ENCODE results near the gene INO80D. TPM values are rescaled to one million over a fixed set of nuclear protein-coding genes. Genes with fewer than 3 reads are reported as not detected.

The INO80D gene
- total and polyA plus RNA-seq, 2 of the 8 experiments (the other 6 are each of a cell fraction or from before 2014, with no cell fraction given): 6.2 to 37.4 TPM

DNA sequence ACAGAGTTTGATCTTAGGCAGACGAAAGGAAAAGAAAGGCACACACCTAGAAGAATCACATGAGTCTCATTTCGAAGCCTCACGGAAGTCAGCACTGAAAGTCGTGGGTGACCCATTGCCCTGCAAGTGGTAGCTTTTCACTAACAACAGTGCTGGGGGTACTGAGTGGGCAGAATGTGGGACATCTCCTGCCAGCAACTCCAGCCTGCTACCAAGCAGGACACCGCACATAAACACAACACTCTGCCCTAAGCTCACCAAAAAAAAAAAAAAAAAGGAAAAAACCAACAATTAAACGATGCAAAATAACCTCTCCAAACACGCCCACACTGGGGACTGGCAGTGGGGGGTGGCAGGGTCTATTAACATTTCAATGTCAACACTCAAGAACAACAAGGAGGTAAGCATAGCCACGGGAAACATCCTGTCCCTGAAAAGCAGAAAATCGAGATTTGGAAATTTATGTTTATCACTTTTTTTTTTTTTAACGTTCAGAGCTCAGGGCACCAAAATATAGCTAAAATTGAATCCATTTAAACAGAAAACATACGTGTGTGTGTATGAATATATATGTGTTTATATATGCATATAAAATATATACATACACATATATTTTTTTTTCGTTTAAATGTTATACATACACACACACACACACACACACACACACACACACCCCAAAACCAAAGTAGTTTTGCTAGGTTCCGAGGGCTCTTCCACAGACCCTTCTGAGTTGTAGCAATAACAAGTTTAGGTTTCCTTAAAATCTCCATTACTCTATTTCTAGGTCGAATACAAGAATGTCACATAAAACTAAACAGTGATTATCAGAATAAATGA, 2.2 kb downstream of the INO80D start (continued):
- TF ChIP-seq NANOG (IDR thresholded peaks at IDR 0.05; ENCODE audit: insufficient read depth, low read depth, low read length, poor library complexity, severe bottlenecking) (peak; percentile 97), EGR1 (IDR thresholded peaks at IDR 0.05; ENCODE audit: borderline replicate concordance, low read depth, low read length) (peak; percentile 69), POU5F1 (IDR thresholded peaks at IDR 0.05; ENCODE audit: low read depth, low read length) (peak; percentile 77; the same call in 1 of the 2 replicates), SIN3A (conservative IDR thresholded peaks at IDR 0.05 in 1 of 2, IDR thresholded peaks at IDR 0.05 in 1 of 2; ENCODE audit: low read depth in 1 of 2, low read length in 2 of 2) (no peak; a peak in 1 of 4 replicates), POLR2A (IDR thresholded peaks at IDR 0.05; ENCODE audit: control extremely low read depth in 1 of 2, low read depth in 2 of 2, low read length in 2 of 2) (peak; percentile 73 to 86)

Measured in H1 (cell line).